Measurements from ENCODE around the gene TTI1.

The TTI1 gene

GRCh38 chr20:37937686-37938085 lies 95.6 kb downstream of the TTI1 start:
- no peak for DNase-seq (ENCODE audit: low read depth in 2 of 2)

- no peak for DNase-seq (ENCODE audit: low read depth in 2 of 2)
These were observed 96.8 kb downstream of the TTI1 start for GRCh38 chr20:37936451-37936850.

- DNase-seq (ENCODE audit: low read depth in 2 of 2), result no peak
These were observed 97.2 kb downstream of the TTI1 start for GRCh38 chr20:37936041-37936440.

- DNase-seq (ENCODE audit: low read depth in 2 of 2), result no peak
These were observed 97.8 kb downstream of the TTI1 start for GRCh38 chr20:37935435-37935834.

- DNase-seq (ENCODE audit: low read depth in 2 of 2), result no peak
These were observed 98.5 kb downstream of the TTI1 start for GRCh38 chr20:37934634-37935375.

- no peak for DNase-seq (ENCODE audit: low read depth in 2 of 2)
These were observed 99.2 kb downstream of the TTI1 start for GRCh38 chr20:37933786-37934633.
